ENCODE data around the gene TNFRSF25. TPM values are rescaled to one million over a fixed set of nuclear protein-coding genes. Genes with fewer than 3 reads are reported as not detected.
A peak's percentile ranks its signal among the peaks of the same experiment; 100 is the strongest.

Gene TNFRSF25, protein sequence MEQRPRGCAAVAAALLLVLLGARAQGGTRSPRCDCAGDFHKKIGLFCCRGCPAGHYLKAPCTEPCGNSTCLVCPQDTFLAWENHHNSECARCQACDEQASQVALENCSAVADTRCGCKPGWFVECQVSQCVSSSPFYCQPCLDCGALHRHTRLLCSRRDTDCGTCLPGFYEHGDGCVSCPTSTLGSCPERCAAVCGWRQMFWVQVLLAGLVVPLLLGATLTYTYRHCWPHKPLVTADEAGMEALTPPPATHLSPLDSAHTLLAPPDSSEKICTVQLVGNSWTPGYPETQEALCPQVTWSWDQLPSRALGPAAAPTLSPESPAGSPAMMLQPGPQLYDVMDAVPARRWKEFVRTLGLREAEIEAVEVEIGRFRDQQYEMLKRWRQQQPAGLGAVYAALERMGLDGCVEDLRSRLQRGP
- total RNA-seq (2011; cell fraction: chromatin; rRNA removed; ENCODE audit: low replicate concordance): 2.3 TPM in 1 of 2 replicates, not detected in the other
- total RNA-seq (2011; cell fraction: nucleolus; rRNA removed): 0.26 and 2.2 TPM in 2 replicates
- total RNA-seq (2011; cell fraction: nucleoplasm; rRNA removed): 1.2 and 1.6 TPM in 2 replicates
- total RNA-seq (2014; rRNA removed) (not detected in 2 replicates), total RNA-seq (2014; rRNA removed; fragmentation: Illumina TruSeq; extraction: Trizol) (not detected in 2 replicates), total RNA-seq (2015; rRNA removed; fragmentation: Illumina TruSeq; extraction: Trizol) (not detected in 2 replicates), total RNA-seq (2021) (0.49 and 0.89 TPM in 2 replicates), polyA plus RNA-seq (2011; rRNA removed) (0.14 and 0.24 TPM in 2 replicates), polyA plus RNA-seq (2014; fragmentation: Illumina TruSeq; extraction: Trizol) (not detected in 2 replicates), polyA plus RNA-seq (2014; fragmentation: Nextera tagmentation; extraction: Ambion mirVana) (not detected), polyA plus RNA-seq (2014; rRNA removed) (not detected in 2 replicates), polyA minus RNA-seq (2011; rRNA and poly(A)+ RNA removed) (not detected in 2 replicates), Bru-seq, nascent RNA (not detected), BruChase-seq, experiment 1, labeled RNA remaining after a 2-hour chase (percentile 13 among the genes with signal in this experiment), BruChase-seq, experiment 2, labeled RNA remaining after a 6-hour chase (percentile 13 among the genes with signal in this experiment)
- polyA plus RNA-seq (2011; cell fraction: cytosol; rRNA removed): 0.16 and 0.30 TPM in 2 replicates
- 0.90 and 2.6 TPM in 2 replicates for polyA plus RNA-seq (2011; cell fraction: nucleus; rRNA removed)
- 0.10 and 0.14 TPM in 2 replicates for polyA plus RNA-seq (2012)
- not detected in 2 replicates for polyA minus RNA-seq (2011; cell fraction: cytosol; rRNA and poly(A)+ RNA removed)
- polyA minus RNA-seq (2011; cell fraction: nucleus; rRNA and poly(A)+ RNA removed): 0.13 TPM in 1 of 2 replicates, not detected in the other
- long read RNA-seq, experiment 1: 0 reads
- long read RNA-seq, experiment 2: 0 reads
- long read RNA-seq, experiment 3: 0 reads

DNA sequence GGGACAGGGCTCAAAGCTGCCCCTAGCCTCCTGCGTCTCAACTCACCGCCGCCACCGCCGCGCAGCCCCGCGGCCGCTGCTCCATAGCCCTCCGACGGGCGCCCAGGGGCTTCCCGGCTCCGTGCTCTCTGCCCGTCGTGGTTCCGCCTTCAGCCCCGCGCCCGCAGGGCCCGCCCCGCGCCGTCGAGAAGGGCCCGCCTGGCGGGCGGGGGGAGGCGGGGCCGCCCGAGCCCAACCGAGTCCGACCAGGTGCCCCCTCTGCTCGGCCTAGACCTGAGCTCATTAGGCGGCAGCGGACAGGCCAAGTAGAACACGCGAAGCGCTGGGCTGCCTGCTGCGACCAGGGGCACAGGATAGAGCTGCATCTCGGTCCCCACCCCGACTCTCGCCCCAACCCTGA is at the start of gene TNFRSF25:
Gene TNFRSF25, minus strand, starts transcription at position 151 of the 400 bp plus-strand sequence. Its CDS starts 66 bp downstream, at position 85.
- ChIA-PET POLR2A (interaction anchor here (1.0 kb wide), 1 partner anchor 25 kb away, joined by 3 read pairs; no protein-coding TSS in a partner anchor), CTCF (ENCODE audit: low intra/inter-chr PET ratio) (no interaction called here)
- FAIRE-seq (no peak), ATAC-seq (0 out of 3 replicates have a peak, but pooled peaks have one; percentile 6), DNase-seq (ENCODE audit: extremely low read depth in 1 of 4, low spot score in 3 of 4) (peak in 2 of 4 experiments; percentile 67 to 69)
- Histone ChIP-seq H3K4me2 (ENCODE audit: insufficient read depth, low read length) (no peak within 1 kb of the TSS), H3K9me3 (replicated peaks; ENCODE audit: control insufficient read depth, insufficient read depth, low read depth, low read length) (no peaks in the 10 kb centered on the region), H3K27ac (ENCODE audit: extremely low read depth, low read depth, low read length) (no peak within 1 kb of the TSS), H3K9me1 (ENCODE audit: control insufficient read depth, insufficient read depth, low read length) (peaks cover 2% of the 10 kb centered on the region), H3K79me2 (ENCODE audit: control insufficient read depth, insufficient read depth, low read length) (no peaks in the 10 kb centered on the region), H2AFZ (ENCODE audit: low read depth, low read length) (no peak within 1 kb of the TSS), H3K4me3 (no peak within 1 kb of the TSS), H3K4me1 (replicated peaks in 1 of 2; ENCODE audit: control insufficient read depth in 2 of 2, insufficient read depth in 2 of 2, low read length in 2 of 2) (peaks cover 2 to 59% of the 10 kb centered on the region in 2 experiments; a peak in 4 of 5 replicates), H3K9ac (ENCODE audit: insufficient read depth in 1 of 2, low read depth in 2 of 2, low read length in 2 of 2) (peak within 1 kb of the TSS in 1 of 2 experiments; percentile 15; a peak in 1 of 4 replicates), H3K27me3 (ENCODE audit: control insufficient read depth in 2 of 2, insufficient read depth in 2 of 2, low read length in 2 of 2) (peaks cover 83 to 94% of the 10 kb centered on the region in 2 experiments), H4K20me1 (replicated peaks; ENCODE audit: control insufficient read depth, insufficient read depth, low read length) (peaks cover 39% of the 10 kb centered on the region), H3K36me3 (ENCODE audit: control insufficient read depth, insufficient read depth, low read length) (no peaks in the 10 kb centered on the region)
- intact Hi-C loops (cut with micrococcal nuclease): no loop called here
- TF ChIP-seq, protein P1, sequence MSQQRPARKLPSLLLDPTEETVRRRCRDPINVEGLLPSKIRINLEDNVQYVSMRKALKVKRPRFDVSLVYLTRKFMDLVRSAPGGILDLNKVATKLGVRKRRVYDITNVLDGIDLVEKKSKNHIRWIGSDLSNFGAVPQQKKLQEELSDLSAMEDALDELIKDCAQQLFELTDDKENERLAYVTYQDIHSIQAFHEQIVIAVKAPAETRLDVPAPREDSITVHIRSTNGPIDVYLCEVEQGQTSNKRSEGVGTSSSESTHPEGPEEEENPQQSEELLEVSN (IDR thresholded peaks at IDR 0.05; ENCODE audit: borderline replicate concordance in 1 of 2, extremely low read depth in 1 of 2, insufficient read depth in 1 of 2, insufficient read length in 1 of 2, low read depth in 1 of 2, low read length in 1 of 2, poor library complexity in 1 of 2, severe bottlenecking in 1 of 2): peak in 1 of 2 experiments; percentile 31
- no peak for TF ChIP-seq RB1 (IDR thresholded peaks at IDR 0.05; ENCODE audit: low read depth)
- WGBS (ENCODE audit: insufficient coverage, low coverage, missing lambda C conversion rate): 16% methylated on average over 23 of the region's 43 CpGs
- in situ Hi-C loops (cut with MboI): no loop called here
- no TSS peak for BruUV-seq (replicated peaks)
